ENCODE data around the gene CEP104.

Gene CEP104

DNA sequence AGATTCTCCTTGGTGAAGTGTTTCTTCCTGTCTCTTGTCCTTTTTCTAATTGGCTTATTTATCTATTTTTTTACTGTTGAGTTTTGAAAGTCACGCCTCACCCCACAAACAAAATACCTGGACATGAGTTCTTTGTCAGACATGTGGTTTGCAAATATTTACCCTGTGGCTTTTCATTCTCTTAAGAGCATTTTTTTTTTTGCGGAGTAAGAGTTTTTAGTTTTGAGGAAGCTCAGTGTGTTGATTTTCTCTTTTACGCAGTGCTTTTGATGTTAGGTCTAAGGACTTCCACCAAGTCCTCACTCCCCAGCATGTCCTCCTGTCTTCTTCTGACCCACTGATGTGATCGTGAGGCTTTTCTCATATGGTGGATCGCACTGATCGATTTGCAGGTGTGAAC lies 7.9 kb upstream of the CEP104 start:
- no peak for DNase-seq
- H3K27me3 ChIP-seq (ENCODE audit: insufficient read depth, low read depth, severe bottlenecking) = no peaks in the 10 kb centered on the region
- TF ChIP-seq, protein P1, sequence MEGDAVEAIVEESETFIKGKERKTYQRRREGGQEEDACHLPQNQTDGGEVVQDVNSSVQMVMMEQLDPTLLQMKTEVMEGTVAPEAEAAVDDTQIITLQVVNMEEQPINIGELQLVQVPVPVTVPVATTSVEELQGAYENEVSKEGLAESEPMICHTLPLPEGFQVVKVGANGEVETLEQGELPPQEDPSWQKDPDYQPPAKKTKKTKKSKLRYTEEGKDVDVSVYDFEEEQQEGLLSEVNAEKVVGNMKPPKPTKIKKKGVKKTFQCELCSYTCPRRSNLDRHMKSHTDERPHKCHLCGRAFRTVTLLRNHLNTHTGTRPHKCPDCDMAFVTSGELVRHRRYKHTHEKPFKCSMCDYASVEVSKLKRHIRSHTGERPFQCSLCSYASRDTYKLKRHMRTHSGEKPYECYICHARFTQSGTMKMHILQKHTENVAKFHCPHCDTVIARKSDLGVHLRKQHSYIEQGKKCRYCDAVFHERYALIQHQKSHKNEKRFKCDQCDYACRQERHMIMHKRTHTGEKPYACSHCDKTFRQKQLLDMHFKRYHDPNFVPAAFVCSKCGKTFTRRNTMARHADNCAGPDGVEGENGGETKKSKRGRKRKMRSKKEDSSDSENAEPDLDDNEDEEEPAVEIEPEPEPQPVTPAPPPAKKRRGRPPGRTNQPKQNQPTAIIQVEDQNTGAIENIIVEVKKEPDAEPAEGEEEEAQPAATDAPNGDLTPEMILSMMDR (IDR thresholded peaks at IDR 0.05; ENCODE audit: low read depth, low read length) = no peak
- peaks cover 2% of the 10 kb centered on the region for H3K36me3 ChIP-seq
- H3K27ac ChIP-seq = 0 out of 2 replicates have a peak overlapping the region, but pooled peaks have one; percentile 12
- no peaks in the 10 kb centered on the region for H3K9me3 ChIP-seq (ENCODE audit: severe bottlenecking)
- H3K4me3 ChIP-seq (ENCODE audit: low read depth, low read length) = no peak overlapping the region

DNA sequence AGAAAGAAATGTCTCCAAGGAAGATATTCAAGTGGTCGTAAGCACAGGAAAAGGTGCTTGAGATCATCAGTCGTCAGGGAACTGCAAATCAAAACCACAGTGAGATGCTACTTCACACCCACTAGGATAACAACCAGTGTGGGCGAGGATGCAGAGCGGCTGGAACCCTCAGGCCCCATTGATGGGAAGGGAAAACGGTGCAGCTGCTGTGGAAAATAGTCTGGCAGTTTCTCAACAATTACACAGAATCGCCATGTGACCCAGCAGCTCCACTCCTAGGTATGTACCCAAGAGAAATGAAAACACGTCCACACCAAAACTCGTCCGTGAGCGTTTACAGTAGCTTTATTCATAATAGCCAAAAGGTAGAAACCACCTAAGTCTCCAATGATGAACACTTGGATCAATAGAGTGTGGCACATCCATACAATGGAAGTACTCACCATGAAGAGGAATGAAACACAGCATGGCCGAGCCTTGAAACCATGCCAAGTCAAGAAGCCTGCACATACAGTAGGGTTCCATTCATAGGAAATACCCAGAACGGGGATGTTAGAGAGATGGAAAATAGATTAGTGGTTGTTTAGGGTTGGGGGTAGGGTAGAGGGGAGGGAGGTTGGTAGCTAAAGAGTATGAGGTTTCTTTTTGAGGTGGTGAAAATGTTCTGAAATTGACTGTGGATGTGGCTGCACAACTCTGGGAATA lies 6.4 kb upstream of the CEP104 start:
- peaks cover 2% of the 10 kb centered on the region for H3K36me3 ChIP-seq

DNA sequence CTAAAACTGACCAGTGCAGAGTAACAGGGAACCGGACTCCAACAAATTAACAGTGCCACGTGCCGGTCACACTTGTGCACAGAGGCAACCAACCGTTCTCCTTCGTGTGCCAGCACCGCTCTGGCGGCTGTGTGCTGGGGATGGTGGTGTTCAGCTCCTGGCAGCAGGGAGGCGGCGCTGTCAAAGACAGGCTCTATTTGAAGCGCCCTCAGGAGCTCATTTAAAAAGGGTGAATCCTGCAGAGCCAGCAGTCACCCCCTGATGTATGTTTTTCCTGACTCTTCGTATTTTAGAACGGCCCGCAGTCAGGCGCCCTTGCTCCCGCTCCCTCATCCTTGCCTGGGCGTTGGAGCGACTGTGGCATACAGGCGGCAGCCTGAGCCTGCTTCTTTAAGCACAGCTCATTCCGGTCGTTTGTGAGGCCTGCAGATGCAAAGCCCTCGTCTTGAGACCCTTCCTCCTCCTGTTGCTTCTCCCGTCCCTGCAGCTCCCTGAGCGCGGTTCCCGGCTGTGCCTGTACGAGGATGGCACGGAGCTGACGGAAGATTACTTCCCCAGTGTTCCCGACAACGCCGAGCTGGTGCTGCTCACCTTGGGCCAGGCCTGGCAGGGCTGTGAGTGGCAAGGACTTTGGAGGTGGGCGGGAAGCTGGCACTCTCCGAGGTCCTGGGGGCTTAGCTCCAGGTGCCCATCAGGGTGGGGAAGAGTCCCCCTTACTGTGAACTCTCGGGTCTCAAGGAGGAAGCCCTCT lies 1.4 kb upstream of the CEP104 start:
- Histone ChIP-seq H3K36me3 (no peaks in the 10 kb centered on the region; the same call in 1 of the 2 replicates), H3K27me3 (ENCODE audit: insufficient read depth, low read depth, severe bottlenecking) (no peaks in the 10 kb centered on the region), H3K4me3 (ENCODE audit: low read depth, low read length) (peak overlapping the region; percentile 80; the same call in 1 of the 2 replicates), H3K27ac (no peak overlapping the region), H3K9me3 (ENCODE audit: severe bottlenecking) (no peaks in the 10 kb centered on the region)
- peak; percentile 25 for DNase-seq
- TF ChIP-seq, protein P1 (IDR thresholded peaks at IDR 0.05; ENCODE audit: low read depth, low read length) = peak; percentile 18; the same call in 1 of the 2 replicates

More for the DNA sequence above, 6.4 kb upstream of the CEP104 start:
- Histone ChIP-seq H3K9me3 (ENCODE audit: severe bottlenecking) (no peaks in the 10 kb centered on the region), H3K27ac (no peak overlapping the region), H3K4me3 (ENCODE audit: low read depth, low read length) (no peak overlapping the region), H3K27me3 (ENCODE audit: insufficient read depth, low read depth, severe bottlenecking) (no peaks in the 10 kb centered on the region)
- TF ChIP-seq, protein P1 (IDR thresholded peaks at IDR 0.05; ENCODE audit: low read depth, low read length) = no peak
- no peak for DNase-seq

DNA sequence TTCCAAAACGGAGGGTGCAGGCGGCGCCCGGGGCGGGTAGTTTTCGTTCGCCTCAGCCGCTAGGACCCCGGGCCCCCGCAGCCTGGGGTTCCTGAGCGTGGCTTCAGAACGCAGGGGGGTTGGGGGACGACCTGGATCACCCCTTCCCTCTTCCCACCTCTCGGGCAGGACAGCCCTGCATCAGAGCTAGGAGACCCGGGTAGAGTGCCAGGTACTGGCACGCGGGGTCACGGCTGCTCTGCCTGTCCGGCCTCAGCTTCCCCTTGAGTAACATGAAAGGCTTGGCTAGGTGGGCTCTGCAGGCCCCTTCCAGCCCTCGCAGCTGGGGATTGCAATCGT lies 749 bp upstream of the CEP104 start:
- Histone ChIP-seq H3K27ac (peak overlapping the region; percentile 62), H3K27me3 (ENCODE audit: insufficient read depth, low read depth, severe bottlenecking) (no peaks in the 10 kb centered on the region), H3K4me3 (ENCODE audit: low read depth, low read length) (peak overlapping the region; percentile 80), H3K36me3 (no peaks in the 10 kb centered on the region; the same call in 1 of the 2 replicates), H3K9me3 (ENCODE audit: severe bottlenecking) (no peaks in the 10 kb centered on the region)
- TF ChIP-seq, protein P1 (IDR thresholded peaks at IDR 0.05; ENCODE audit: low read depth, low read length) = no peak
- DNase-seq = no peak

DNA sequence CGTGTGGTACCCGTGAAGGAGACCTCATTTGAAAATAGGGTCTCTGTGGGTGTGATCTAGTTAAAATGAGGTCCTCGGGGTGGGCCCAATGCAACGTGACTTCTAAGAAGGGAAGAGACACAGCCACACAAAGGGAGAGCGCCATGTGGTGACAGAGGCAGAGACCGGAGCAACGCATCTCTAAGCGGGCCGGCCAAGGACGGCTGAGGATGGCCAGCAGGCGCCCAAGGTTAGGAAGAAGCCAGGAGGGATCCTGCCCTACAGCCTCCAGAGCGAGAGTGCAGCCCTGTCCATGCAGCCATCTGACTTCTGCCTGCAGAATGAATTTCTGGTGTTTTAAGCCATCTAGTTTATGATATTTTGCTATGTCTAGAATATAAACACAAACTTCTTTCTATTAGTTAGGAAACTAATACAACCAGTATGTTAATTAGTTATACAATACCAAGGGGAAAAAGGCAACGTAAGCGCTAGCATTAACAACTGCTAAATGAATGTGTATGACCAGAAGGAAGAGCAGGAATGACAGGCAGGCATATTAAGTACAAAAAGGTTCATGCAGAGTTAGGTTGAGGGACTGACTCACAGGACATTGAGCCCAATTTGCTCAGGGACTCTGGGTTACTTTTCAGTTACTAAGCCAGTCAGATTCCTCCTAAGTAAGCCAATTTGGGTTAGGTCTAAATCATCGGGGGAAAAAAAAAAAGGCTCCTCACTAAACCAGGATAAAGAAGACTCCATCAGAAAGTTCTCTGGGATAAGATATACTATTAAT lies 4.1 kb downstream of the CEP104 start:
- Histone ChIP-seq H3K9me3 (ENCODE audit: severe bottlenecking) (no peaks in the 10 kb centered on the region), H3K4me3 (ENCODE audit: low read depth, low read length) (no peak overlapping the region), H3K36me3 (peaks cover 21% of the 10 kb centered on the region), H3K27ac (no peak overlapping the region), H3K27me3 (ENCODE audit: insufficient read depth, low read depth, severe bottlenecking) (no peaks in the 10 kb centered on the region)
- DNase-seq = no peak
- TF ChIP-seq, protein P1 (IDR thresholded peaks at IDR 0.05; ENCODE audit: low read depth, low read length) = no peak
